OCI-LY3 (cell line): Measurements from ENCODE around the gene CACNA2D3.

Experiments used
- CTCF ChIP-seq: fragments of 200-600, 300-600 bp; sonication (generic); IDR thresholded peaks from 2 replicates; pipeline ENCODE4 v1.5.1; 2014; ENCODE audit warnings: antibody characterized with exemption, low read length, low read depth
- EZH2phosphoT487 ChIP-seq: fragments of 200-600 bp; shearing (Covaris generic); IDR thresholded peaks from 2 replicates; pipeline ENCODE4 v1.6.1; 2018; ENCODE audit warnings: antibody characterized with exemption, mixed run types, low read depth

- TF ChIP-seq CTCF (no peak), EZH2phosphoT487 (no peak)
Observed at GRCh38 chr3:54713031-54713430, 590.7 kb downstream of the CACNA2D3 start.
